Measurements from ENCODE around the gene CTDSPL.

The CTDSPL gene

DNA sequence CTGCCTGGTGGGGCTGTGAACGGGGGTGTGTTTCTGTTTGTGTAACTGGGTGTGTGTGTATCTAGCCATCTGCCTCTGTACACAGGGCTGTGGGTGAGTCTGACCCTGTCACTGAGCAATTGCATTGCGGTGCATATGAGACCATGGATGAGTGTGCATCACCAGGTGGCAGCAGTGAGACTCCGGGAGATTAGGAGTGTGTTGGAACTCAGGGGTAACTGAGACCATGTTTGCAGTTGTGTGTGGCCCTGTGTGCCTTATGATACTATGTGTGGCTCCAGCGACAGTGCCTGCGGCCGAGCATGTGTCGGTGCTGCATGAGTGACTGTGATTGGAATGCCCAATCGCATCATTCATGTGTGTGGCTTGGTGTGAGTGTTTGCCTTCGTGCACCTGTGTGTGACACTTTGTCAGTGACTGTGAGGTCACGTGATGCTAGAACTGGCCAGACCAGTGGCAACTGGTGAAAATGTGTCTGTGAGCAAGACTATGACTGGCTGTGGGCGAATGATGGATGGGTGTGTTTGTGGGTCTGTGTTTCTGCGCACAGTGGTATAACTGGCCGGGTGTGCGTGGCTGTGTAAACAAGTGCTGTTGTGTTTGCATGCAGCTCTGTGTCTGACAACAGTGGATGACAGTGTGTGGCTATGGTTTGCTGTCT lies 142.9 kb downstream of the CTDSPL start:
- Histone ChIP-seq H3K4me1 (ENCODE audit: control insufficient read depth, insufficient read depth, low read depth, low read length) (peaks cover 2% of the 10 kb centered on the region), H2BK12ac (ENCODE audit: low read length in 2 of 2) (no peak overlapping the region), H3K9me3 (ENCODE audit: control insufficient read depth, low read length) (no peaks in the 10 kb centered on the region), H3K36me3 (ENCODE audit: control insufficient read depth in 1 of 2, insufficient read depth in 2 of 2, low read depth in 1 of 2, low read length in 2 of 2) (peaks cover 39 to 64% of the 10 kb centered on the region in 2 experiments), H3K14ac (ENCODE audit: low read length in 2 of 2) (no peak overlapping the region), H3K18ac (ENCODE audit: low read depth in 1 of 2, low read length in 2 of 2) (no peak overlapping the region), H3K23ac (ENCODE audit: low read length in 2 of 2) (no peak overlapping the region), H3K4me2 (ENCODE audit: low read length, poor library complexity, severe bottlenecking) (no peak overlapping the region), H2BK5ac (ENCODE audit: low read depth, low read length, poor library complexity, severe bottlenecking) (no peak overlapping the region), H4K91ac (ENCODE audit: low read length) (no peak overlapping the region), H2AK5ac (ENCODE audit: low read length, severe bottlenecking) (no peak overlapping the region), H3K4ac (ENCODE audit: low read depth in 1 of 2, low read length in 2 of 2) (no peak overlapping the region), H3K27me3 (ENCODE audit: control insufficient read depth in 1 of 2, insufficient read depth in 1 of 2, low read length in 2 of 2) (no peaks in the 10 kb centered on the region), H4K8ac (ENCODE audit: low read length) (no peak overlapping the region), H2BK15ac (ENCODE audit: low read depth, poor library complexity, severe bottlenecking) (no peak overlapping the region), H3K79me1 (replicated peaks; ENCODE audit: low read length, poor library complexity, severe bottlenecking) (no peaks in the 10 kb centered on the region), H3K4me3 (ENCODE audit: insufficient read depth in 1 of 2, low read depth in 1 of 2, low read length in 2 of 2) (no peak overlapping the region), H3K27ac (ENCODE audit: low read length, poor library complexity, severe bottlenecking) (no peak overlapping the region), H3K9ac (ENCODE audit: low read length) (peak overlapping the region; percentile 31), H2AFZ (ENCODE audit: low read depth, low read length) (no peak overlapping the region), H2BK120ac (ENCODE audit: low read depth, low read length) (no peak overlapping the region)
- peak; percentile 72 for DNase-seq
- WGBS = 84% methylated on average over 14 of the region's 14 CpGs

DNA sequence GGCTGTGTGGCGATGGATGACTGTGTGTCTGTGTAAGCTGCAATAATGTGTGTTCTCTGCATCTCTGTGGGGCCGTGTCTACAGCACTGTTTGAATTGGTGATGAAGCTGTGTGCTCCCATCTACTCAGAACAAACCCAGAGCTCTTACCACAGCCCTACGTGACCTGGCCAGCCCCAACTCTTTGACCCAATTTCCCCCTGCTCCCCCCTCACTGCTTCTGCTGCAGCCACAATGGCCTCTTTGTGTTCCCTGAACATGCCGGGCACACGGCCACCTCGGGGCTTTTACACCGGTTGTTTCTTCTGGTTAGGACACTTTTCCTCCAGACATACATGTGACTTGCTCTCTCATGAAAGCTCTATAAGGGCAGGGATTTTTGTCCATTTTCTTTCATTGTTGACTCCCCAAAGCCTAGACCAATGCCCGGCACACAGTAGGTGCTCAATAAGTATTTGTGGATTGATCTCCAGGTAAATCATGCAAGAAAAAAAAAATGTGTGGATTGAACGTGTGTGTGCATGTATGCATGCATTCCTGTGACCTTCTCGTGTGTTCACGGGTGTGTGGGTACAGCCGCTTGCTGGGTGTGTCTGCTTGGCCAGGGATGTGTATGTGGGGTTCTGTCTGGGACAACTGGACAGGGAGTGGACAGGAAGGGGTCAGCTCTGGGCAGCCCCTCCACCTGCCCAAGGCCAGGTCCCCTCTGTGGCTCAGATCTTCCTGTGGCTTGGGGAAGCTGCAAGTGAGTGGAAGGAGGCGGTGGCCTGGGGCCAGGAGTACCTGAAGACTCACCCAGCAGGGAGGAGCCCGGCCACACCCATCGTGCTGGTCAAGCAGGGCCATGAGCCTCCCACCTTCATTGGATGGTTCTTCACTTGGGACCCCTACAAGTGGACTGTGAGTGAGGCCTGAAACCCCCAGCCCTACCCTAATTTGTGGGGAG lies 143.7 kb downstream of the CTDSPL start:
- H2AK5ac ChIP-seq (ENCODE audit: low read length, severe bottlenecking) = no peak overlapping the region
- WGBS = 93% methylated on average over 13 of the region's 15 CpGs
- DNase-seq = no peak

DNA sequence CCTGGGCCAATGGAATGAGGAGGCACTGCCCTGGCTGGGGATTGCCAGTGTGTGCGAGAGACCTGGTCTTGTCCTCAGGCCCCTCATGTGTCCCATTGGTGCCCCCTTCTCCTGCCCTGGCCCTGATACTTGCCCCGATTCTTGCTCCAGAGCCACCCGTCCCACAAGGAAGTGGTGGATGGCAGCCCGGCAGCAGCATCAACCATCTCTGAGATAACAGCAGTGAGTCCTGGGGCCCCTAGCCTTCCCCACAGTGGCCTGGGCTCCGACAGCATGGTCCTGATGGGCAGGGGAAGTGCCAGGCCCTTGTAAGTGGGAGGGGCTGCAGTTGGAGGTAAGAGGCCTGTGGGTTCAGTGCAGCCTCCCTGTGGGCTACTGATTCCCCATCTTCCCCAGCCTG lies 144.4 kb downstream of the CTDSPL start:
- Histone ChIP-seq H3K18ac (ENCODE audit: low read depth in 1 of 2, low read length in 2 of 2) (no peak overlapping the region), H2AK5ac (ENCODE audit: low read length, severe bottlenecking) (no peak overlapping the region), H3K4me2 (ENCODE audit: low read length, poor library complexity, severe bottlenecking) (no peak overlapping the region), H3K4me3 (ENCODE audit: insufficient read depth in 1 of 2, low read depth in 1 of 2, low read length in 2 of 2) (no peak overlapping the region), H3K79me1 (replicated peaks; ENCODE audit: low read length, poor library complexity, severe bottlenecking) (no peaks in the 10 kb centered on the region), H3K4ac (ENCODE audit: low read depth in 1 of 2, low read length in 2 of 2) (no peak overlapping the region), H3K27me3 (ENCODE audit: control insufficient read depth in 1 of 2, insufficient read depth in 1 of 2, low read length in 2 of 2) (no peaks in the 10 kb centered on the region), H3K14ac (ENCODE audit: low read length in 2 of 2) (no peak overlapping the region), H2BK5ac (ENCODE audit: low read depth, low read length, poor library complexity, severe bottlenecking) (no peak overlapping the region), H4K91ac (ENCODE audit: low read length) (no peak overlapping the region), H2AFZ (ENCODE audit: low read depth, low read length) (no peak overlapping the region), H3K36me3 (ENCODE audit: control insufficient read depth in 1 of 2, insufficient read depth in 2 of 2, low read depth in 1 of 2, low read length in 2 of 2) (peaks cover 53 to 66% of the 10 kb centered on the region in 2 experiments), H3K23ac (ENCODE audit: low read length in 2 of 2) (no peak overlapping the region), H4K8ac (ENCODE audit: low read length) (no peak overlapping the region), H3K9ac (ENCODE audit: low read length) (no peak overlapping the region), H3K4me1 (ENCODE audit: control insufficient read depth, insufficient read depth, low read depth, low read length) (peaks cover 2% of the 10 kb centered on the region), H2BK120ac (ENCODE audit: low read depth, low read length) (no peak overlapping the region), H2BK15ac (ENCODE audit: low read depth, poor library complexity, severe bottlenecking) (no peak overlapping the region), H3K27ac (ENCODE audit: low read length, poor library complexity, severe bottlenecking) (no peak overlapping the region), H3K9me3 (ENCODE audit: control insufficient read depth, low read length) (no peaks in the 10 kb centered on the region), H2BK12ac (ENCODE audit: low read length in 2 of 2) (no peak overlapping the region)
- DNase-seq = no peak
- WGBS = 84% methylated on average over 5 of the region's 5 CpGs

More for the DNA sequence above, 143.7 kb downstream of the CTDSPL start:
- no peaks in the 10 kb centered on the region for H3K79me1 ChIP-seq (replicated peaks; ENCODE audit: low read length, poor library complexity, severe bottlenecking)
- H3K36me3 ChIP-seq (ENCODE audit: control insufficient read depth in 1 of 2, insufficient read depth in 2 of 2, low read depth in 1 of 2, low read length in 2 of 2) = peaks cover 47 to 66% of the 10 kb centered on the region in 2 experiments
- no peak overlapping the region for H3K18ac ChIP-seq (ENCODE audit: low read depth in 1 of 2, low read length in 2 of 2)
- H3K4me3 ChIP-seq (ENCODE audit: insufficient read depth in 1 of 2, low read depth in 1 of 2, low read length in 2 of 2) = no peak overlapping the region
- peaks cover 2% of the 10 kb centered on the region for H3K4me1 ChIP-seq (ENCODE audit: control insufficient read depth, insufficient read depth, low read depth, low read length)
- H3K23ac ChIP-seq (ENCODE audit: low read length in 2 of 2) = no peak overlapping the region
- no peak overlapping the region for H2BK15ac ChIP-seq (ENCODE audit: low read depth, poor library complexity, severe bottlenecking)
- H4K8ac ChIP-seq (ENCODE audit: low read length) = no peak overlapping the region
- no peak overlapping the region for H3K14ac ChIP-seq (ENCODE audit: low read length in 2 of 2)
- no peak overlapping the region for H2BK12ac ChIP-seq (ENCODE audit: low read length in 2 of 2)
- no peak overlapping the region for H3K4ac ChIP-seq (ENCODE audit: low read depth in 1 of 2, low read length in 2 of 2)
- no peak overlapping the region for H3K4me2 ChIP-seq (ENCODE audit: low read length, poor library complexity, severe bottlenecking)
- no peak overlapping the region for H2BK5ac ChIP-seq (ENCODE audit: low read depth, low read length, poor library complexity, severe bottlenecking)
- no peak overlapping the region for H4K91ac ChIP-seq (ENCODE audit: low read length)
- no peak overlapping the region for H2AFZ ChIP-seq (ENCODE audit: low read depth, low read length)
- no peaks in the 10 kb centered on the region for H3K9me3 ChIP-seq (ENCODE audit: control insufficient read depth, low read length)
- H3K27me3 ChIP-seq (ENCODE audit: control insufficient read depth in 1 of 2, insufficient read depth in 1 of 2, low read length in 2 of 2) = no peaks in the 10 kb centered on the region
- peak overlapping the region; percentile 11 for H3K9ac ChIP-seq (ENCODE audit: low read length)
- no peak overlapping the region for H2BK120ac ChIP-seq (ENCODE audit: low read depth, low read length)
- H3K27ac ChIP-seq (ENCODE audit: low read length, poor library complexity, severe bottlenecking) = no peak overlapping the region

GRCh38 chr3:38006445-38006995 lies 144.8 kb downstream of the CTDSPL start:
- H3K14ac ChIP-seq (ENCODE audit: low read length in 2 of 2) = no peak overlapping the region
- no peaks in the 10 kb centered on the region for H3K9me3 ChIP-seq (ENCODE audit: control insufficient read depth, low read length)
- no peak overlapping the region for H4K91ac ChIP-seq (ENCODE audit: low read length)
- no peak overlapping the region for H2BK5ac ChIP-seq (ENCODE audit: low read depth, low read length, poor library complexity, severe bottlenecking)
- no peak overlapping the region for H4K8ac ChIP-seq (ENCODE audit: low read length)
- no peak overlapping the region for H3K27ac ChIP-seq (ENCODE audit: low read length, poor library complexity, severe bottlenecking)
- H3K9ac ChIP-seq (ENCODE audit: low read length) = no peak overlapping the region
- H3K79me1 ChIP-seq (replicated peaks; ENCODE audit: low read length, poor library complexity, severe bottlenecking) = no peaks in the 10 kb centered on the region
- H3K18ac ChIP-seq (ENCODE audit: low read depth in 1 of 2, low read length in 2 of 2) = no peak overlapping the region
- peaks cover 2% of the 10 kb centered on the region for H3K4me1 ChIP-seq (ENCODE audit: control insufficient read depth, insufficient read depth, low read depth, low read length)
- no peak for DNase-seq
- H2AFZ ChIP-seq (ENCODE audit: low read depth, low read length) = no peak overlapping the region
- 97% methylated on average over 14 of the region's 16 CpGs for WGBS
- H3K23ac ChIP-seq (ENCODE audit: low read length in 2 of 2) = no peak overlapping the region
- no peak overlapping the region for H2BK15ac ChIP-seq (ENCODE audit: low read depth, poor library complexity, severe bottlenecking)
- H3K4me3 ChIP-seq (ENCODE audit: insufficient read depth in 1 of 2, low read depth in 1 of 2, low read length in 2 of 2) = no peak overlapping the region
- H3K4ac ChIP-seq (ENCODE audit: low read depth in 1 of 2, low read length in 2 of 2) = no peak overlapping the region
- no peak overlapping the region for H2AK5ac ChIP-seq (ENCODE audit: low read length, severe bottlenecking)
- no peak overlapping the region for H3K4me2 ChIP-seq (ENCODE audit: low read length, poor library complexity, severe bottlenecking)
- peaks cover 54 to 67% of the 10 kb centered on the region in 2 experiments for H3K36me3 ChIP-seq (ENCODE audit: control insufficient read depth in 1 of 2, insufficient read depth in 2 of 2, low read depth in 1 of 2, low read length in 2 of 2)
- no peaks in the 10 kb centered on the region for H3K27me3 ChIP-seq (ENCODE audit: control insufficient read depth in 1 of 2, insufficient read depth in 1 of 2, low read length in 2 of 2)
- no peak overlapping the region for H2BK120ac ChIP-seq (ENCODE audit: low read depth, low read length)
- no peak overlapping the region for H2BK12ac ChIP-seq (ENCODE audit: low read length in 2 of 2)
